Measurements from ENCODE around the gene B3GNT3. TPM values are rescaled to one million over a fixed set of nuclear protein-coding genes. Genes with fewer than 3 reads are reported as not detected.

The B3GNT3 gene
- total RNA-seq, 2 donors from 2014 or later: 0.18 TPM; not detected in 1

DNA sequence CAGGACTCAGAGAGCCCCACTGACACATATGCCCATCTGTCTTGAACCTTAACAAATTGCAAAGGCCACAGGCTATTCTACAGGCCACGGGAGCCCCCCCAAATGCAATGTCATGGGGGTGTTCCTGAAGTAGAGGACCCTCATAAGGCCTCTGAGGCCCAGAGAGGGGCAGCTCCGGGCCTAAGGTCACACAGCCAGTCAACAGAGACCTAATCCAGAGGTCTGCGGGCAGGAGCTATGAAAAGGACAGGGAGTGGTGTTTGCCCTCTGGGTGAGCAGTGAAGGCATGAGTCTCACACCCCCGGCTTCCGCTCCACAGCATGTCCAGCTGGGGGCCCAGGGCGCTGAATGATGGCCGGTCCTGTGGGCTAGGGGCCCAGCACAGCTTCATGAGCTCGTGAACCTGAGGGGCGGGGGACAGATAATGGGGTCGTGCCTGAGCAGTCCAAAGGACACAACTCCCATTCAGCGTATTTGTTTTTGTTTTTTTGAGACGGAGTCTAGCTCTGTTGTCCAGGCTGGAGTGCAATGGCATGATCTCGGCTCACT lies 31.6 kb downstream of the B3GNT3 start:
- DNase-seq: no peak
- no peak for ATAC-seq
- intact Hi-C loops (cut with DNase I): no loop called here

- ATAC-seq (peak; percentile 35 to 64), DNase-seq (peak; percentile 65)
- intact Hi-C loops (cut with DNase I): no loop called here
Measured at GRCh38 chr19:17829855-17830566, 35.1 kb downstream of the B3GNT3 start.

DNA sequence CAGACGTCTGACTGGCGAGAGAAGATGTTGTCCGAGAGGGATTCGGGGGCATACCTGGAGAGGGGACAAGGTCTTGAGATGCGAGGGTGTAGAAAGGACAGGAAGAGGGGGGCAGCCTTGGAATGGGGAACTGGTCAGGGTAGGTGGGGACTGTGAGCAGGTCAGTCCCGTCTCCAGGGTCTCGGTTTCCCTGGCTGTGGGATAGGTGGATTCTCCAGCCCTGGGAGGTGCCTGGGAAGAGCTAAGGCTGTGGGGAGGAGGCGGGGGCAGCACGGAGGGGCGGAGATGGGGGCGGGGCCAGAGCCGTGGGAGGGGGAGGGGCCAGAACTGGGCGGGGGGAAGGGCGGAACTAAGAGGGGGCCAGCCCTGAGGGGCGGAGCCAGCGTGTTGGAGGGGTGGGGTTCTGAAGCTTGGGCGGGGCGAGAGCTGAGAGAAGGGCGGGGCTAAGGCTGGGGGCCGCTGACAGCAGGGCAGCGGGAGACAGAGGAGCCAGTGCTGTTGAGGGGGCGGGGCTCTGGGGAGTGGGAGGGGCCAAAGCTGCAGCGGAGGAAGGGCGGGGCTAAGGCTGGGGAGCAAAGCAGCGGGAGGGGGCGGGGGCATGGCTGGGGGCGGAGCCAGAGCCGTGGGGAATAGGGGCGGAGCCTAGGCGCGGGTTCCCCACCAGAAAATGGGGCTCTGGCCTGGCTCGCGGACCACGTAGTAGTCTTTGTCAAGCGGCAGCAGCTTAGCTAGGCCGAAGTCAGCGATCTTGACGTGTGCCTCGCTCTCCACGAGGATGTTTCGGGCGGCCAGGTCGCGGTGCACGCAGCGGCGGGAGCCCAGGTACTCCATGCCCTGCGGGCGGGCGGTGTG lies 35.9 kb downstream of the B3GNT3 start:
- peak; percentile 84 for DNase-seq

GRCh38 chr19:17831419-17831888 lies 36.5 kb downstream of the B3GNT3 start:
- DNase-seq (no peak), ATAC-seq (no peak)
- intact Hi-C loops (cut with DNase I): no loop called here

More for the DNA sequence above, 35.9 kb downstream of the B3GNT3 start:
- intact Hi-C loops (cut with DNase I): no loop called here
- peak; percentile 88 to 93 for ATAC-seq

DNA sequence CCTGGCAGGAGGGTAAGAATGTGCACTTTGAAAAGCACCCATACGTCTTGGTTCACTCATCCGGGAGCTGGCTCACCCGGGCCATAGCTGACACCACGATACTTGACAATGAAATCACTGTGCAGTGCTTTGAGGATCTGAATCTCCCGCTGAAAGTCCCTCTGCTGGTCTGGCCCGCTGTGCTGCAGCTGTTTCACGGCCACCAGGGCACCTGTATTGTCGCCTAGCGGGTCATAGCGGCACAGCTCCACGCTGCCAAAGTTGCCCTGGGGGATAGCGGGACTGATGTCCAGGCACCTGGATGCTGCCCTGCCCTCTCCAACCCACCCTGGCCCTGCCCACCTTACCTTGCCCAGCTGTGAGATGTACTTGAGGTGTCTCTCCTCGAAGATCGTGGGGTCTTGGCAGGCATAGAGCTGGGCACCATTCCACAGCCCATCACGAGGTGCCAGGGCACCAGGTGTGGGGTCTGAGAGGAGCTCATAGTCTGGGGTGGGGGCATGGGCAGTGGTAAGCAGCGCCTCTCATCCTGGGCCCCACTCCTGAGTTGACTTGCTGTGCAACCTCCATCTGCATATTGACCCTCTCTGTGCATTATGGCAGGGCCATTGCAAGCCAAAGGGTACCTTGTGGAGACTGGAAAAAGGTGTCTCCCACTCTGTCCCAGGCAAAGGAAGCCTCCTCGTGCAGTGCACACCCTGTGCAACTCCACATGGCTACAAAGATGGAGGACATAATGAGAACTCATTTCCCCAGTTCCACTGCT lies 37.7 kb downstream of the B3GNT3 start:
- ATAC-seq: no peak
- no peak for DNase-seq
- intact Hi-C loops (cut with DNase I): no loop called here

GRCh38 chr19:17834350-17835181 lies 39.6 kb downstream of the B3GNT3 start:
- no peak for DNase-seq
- intact Hi-C loops (cut with DNase I): no loop called here
- no peak for ATAC-seq

DNA sequence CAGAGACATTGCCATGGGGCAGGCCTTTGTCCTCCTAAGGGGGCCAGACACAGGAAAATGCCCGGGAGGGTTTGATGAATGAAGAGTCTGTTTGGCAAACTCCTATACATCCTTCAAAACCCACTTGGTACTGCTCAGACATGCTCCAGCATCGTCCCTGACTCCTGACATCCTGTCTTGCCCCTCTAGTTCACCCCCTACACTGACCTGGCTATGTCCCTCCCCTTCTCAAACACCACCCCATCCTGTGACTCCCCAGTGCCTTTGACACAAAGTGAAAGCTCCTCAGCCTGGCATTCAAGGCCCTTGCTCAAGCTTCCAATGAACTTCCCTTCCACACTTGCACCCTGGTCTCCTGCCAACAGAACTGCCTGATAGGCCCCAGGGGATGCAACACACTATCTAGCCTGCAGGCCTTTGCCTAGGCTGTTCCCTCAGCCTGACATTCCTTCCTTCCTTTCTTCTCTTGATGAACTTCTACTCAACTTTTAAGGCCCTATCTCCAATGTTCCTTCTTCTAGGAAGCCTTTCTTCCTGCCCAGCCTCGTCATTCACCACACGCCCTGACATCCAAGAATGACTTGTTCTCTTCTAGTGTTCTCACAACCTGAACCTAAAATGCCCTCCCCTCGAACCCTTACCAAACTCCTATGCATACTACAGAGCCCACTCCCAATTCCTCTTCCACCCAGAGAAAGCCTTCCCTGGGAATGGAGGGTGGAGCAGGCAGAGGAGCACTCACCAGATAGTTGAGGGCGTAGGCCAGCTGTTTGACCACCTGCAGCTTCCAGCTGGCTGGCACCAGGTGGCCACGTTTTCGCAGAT lies 40.5 kb downstream of the B3GNT3 start:
- ATAC-seq: no peak
- DNase-seq: no peak
- intact Hi-C loops (cut with DNase I): no loop called here

DNA sequence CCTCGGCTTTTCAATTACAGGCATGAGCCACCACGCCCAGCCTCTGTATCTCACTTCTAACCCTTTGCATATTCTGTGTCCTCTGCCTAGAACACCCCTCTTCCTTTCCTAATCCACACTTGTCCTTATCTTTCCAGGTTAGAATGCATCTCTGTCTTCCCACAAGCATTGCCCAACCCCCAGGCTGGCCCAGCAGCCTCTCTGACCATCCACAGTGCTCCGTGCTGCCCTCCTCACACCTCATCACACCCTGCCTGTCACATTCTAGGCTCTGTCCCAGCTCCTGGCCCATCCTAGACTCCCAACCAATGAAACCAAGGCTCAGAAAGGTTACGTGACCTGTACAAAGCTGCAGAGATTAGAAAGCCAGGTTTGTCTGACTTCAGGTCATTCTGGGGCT lies 41.6 kb downstream of the B3GNT3 start:
- intact Hi-C loops (cut with DNase I): no loop called here
- DNase-seq (no peak), ATAC-seq (peak; percentile 38 to 51)

GRCh38 chr19:17837972-17838371 lies 43.0 kb downstream of the B3GNT3 start:
- intact Hi-C loops (cut with DNase I): no loop called here
- ATAC-seq (no peak), DNase-seq (no peak)

DNA sequence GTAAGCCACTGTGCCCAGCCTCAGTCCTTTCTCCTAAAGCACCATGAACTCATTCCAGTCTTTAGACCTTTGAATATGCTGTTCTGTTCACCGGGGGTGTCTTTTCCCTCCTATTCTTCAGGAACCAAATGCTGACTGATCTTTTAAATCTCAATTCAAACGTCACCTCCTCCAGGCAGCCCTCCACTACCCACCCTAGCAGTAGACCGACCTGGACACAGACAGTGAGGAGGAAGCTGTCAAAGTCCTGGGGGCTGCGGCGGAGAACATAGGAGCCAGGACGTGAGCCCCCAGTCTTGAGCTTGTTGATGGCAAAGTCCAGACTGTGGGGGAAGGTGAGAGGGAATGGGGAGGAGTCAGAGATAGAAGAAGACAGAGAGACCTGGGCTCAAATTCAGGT lies 45.1 kb downstream of the B3GNT3 start:
- DNase-seq: no peak
- ATAC-seq: no peak
- intact Hi-C loops (cut with DNase I): no loop called here

- intact Hi-C loops (cut with DNase I): no loop called here
- ATAC-seq (peak; percentile 9), DNase-seq (no peak)
Measured at GRCh38 chr19:17841371-17841809, 46.5 kb downstream of the B3GNT3 start.

GRCh38 chr19:17841810-17842662 lies 47.1 kb downstream of the B3GNT3 start:
- ATAC-seq: peak; percentile 83 to 90
- intact Hi-C loops (cut with DNase I): no loop called here
- peak; percentile 85 for DNase-seq

- intact Hi-C loops (cut with DNase I): no loop called here
- DNase-seq (no peak), ATAC-seq (peak in 1 of 2 donors; percentile 2)
Measured at GRCh38 chr19:17842663-17843291, 47.8 kb downstream of the B3GNT3 start.

DNA sequence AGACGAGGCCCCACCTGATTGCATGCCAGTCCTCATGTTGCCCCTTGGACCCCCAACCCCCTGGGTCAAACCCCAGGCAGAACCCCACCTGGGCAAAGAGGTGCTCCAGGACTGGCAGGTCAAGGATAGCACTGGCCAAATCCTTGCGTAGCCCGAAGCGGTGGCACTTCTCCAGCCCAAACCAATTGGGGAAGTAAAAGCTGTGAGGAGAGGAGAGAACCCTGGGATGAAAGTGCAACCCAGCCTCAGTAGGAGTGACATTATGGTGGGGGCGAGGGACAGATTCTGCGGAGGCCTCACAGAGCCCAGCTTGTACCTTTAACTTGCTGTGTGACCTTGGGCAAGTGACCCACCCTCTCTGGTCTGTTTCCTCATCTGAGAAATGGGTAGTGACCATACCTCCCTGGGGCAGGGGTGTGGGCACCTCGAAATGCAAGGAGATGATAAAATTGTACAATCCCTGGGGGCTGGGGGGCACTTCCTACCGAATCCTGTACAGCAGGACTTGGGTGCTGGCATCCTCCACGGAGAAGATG lies 48.4 kb downstream of the B3GNT3 start:
- DNase-seq (no peak), ATAC-seq (no peak)
- intact Hi-C loops (cut with DNase I): no loop called here

DNA sequence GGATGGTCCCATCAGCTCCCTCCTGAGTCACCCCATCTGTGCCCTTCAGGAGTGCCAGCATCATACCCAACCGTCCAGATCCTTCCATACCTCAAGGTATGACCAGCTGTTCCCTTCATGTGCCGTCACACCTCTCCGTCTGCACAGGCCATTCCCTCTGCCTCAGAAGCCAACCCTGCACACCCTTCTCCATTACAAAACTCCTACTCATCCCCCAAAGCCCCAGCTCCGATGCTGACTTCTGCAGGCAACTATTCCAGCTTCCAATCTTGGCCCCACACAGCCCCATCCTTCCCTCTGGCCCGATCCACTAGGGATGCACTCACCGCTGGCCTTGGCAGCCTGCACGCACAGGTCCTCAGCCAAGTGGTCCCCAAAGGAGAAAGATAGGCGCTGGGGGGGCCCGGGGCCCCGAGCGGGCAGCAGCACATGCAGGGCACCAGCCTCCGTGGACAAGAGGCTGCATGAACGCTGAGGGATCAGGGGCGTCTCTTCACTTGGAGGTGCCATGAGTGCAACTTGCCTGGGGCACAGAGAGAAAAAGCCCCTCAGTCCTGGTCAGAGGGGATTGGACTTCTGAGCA lies 49.1 kb downstream of the B3GNT3 start:
- ATAC-seq (no peak), DNase-seq (no peak)
- intact Hi-C loops (cut with DNase I): no loop called here

DNA sequence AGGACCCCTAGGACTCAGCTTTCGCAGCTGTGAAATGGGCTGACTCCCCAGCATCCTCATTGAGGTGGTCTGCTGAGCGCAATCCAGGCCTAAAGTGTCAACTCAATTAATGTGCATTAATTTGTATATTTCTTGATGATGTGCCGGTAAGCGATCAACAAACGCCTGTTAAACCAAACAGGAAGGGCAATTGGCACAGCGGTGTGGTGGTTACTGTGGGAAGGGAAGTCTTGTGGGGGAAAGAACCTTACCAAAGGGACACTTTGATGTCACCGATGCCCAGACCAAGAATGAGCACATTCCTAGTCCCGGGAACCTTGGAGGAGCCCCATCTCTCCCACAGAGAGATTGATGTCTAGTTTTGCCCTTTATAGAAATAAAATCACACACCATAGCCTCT lies 51.2 kb downstream of the B3GNT3 start:
- no peak for DNase-seq
- intact Hi-C loops (cut with DNase I): no loop called here
- ATAC-seq: no peak

Data from left cardiac atrium (tissue), 4 donors.